HG03175 (cell line): Measurements from ENCODE around the gene CFAP57.
A peak's percentile ranks its signal among the peaks of the same experiment; 100 is the strongest.
"Not testable (repeated sequence)": the region's sequence is repeated elsewhere in the genome, so short reads cannot be mapped to it uniquely, and the experiment has no call there.

Experiments used
- ATAC-seq: cut with Tn5 transposase; IDR thresholded peaks from one replicate; pipeline ENCODE4 v1.9.1; 2021; ENCODE audit warnings: mild to moderate bottlenecking, moderate library complexity; ENCODE audit not compliant: unreplicated experiment

The CFAP57 gene

GRCh38 chr1:43171876-43172526 is at the start of gene CFAP57, which contains the start of gene EBNA1BP2:
Gene CFAP57 (plus strand): TSS chr1:43172330. CDS start chr1:43172754, 424 bp downstream.
Gene EBNA1BP2 (minus strand): TSS chr1:43172290. CDS start chr1:43172118, 172 bp downstream.
- peak; percentile 92 for ATAC-seq

- no peak for ATAC-seq
Measured at GRCh38 chr1:43123031-43123430, 49.1 kb upstream of the CFAP57 start.

- ATAC-seq = no peak
Measured at GRCh38 chr1:43128816-43129215, 43.3 kb upstream of the CFAP57 start.

DNA sequence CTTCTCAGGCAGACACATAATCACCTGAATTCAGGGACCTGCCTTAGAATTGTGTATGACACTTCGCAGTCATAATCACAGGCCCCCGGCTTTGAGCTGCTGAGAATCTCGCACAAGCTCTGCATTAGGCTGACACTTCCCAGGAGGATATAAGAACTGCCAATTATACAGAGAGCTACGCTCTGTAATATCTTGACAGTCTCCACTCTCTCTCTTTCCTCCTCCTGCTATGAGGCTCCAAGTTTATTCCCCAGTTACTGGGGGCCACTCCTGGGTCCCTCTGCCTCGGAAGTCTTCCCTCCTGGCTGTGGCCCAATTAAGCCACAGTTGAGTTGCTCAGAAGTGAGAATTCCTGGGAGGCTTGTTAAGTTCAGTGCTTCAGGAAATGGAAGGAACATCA is 42.7 kb upstream of the CFAP57 start:
- ATAC-seq = no peak

GRCh38 chr1:43134068-43134467 is 38.1 kb upstream of the CFAP57 start:
- ATAC-seq = no peak

DNA sequence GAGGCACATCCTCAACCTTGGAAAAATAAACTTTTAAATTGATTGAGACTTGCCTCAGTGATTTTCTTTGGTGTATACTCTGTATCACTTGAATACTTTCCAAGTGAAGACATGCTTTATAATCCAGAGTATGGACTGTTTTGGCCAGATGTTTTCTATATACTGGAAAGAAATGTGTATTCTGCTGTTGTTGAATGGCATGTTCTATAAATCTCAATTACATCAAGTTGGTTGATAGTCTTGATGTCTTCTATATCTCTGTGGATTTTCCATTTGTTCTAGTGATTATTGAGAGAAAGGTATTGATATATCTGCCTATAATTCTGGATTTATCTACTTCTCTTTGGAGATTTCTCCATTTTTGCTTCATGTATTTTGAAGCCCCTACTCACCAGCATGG is 37.5 kb upstream of the CFAP57 start:
- ATAC-seq = no peak

- no peak for ATAC-seq
Measured at GRCh38 chr1:43135857-43136781, 36.0 kb upstream of the CFAP57 start.

DNA sequence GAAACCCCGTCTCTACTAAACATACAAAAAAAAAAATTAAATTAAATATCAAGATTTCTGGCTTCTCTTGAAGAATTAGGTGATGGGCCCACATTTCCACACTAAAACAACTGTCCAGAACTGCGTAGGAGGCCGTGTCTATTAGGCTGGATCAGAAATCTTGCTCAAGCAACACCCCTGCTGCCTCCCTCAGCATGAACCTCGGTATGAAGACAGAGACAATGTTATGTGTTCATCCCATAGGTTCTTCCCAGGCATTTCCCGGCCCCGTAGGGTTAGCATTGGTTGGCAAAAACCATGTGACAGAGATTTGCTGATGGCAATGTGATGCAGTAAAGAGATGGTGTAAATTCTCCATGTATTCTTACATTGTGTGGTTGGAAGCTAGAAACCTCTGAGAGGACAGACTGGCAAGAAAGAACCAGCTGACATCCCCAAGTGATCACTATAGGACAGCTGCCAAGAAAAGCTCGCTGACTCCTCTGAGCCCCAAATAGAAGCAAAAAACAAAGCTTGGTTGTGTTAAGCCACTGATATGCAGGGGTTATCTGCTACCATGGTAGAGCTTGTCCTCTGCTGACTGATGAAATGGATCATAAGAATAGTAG is 34.6 kb upstream of the CFAP57 start:
- no peak for ATAC-seq

DNA sequence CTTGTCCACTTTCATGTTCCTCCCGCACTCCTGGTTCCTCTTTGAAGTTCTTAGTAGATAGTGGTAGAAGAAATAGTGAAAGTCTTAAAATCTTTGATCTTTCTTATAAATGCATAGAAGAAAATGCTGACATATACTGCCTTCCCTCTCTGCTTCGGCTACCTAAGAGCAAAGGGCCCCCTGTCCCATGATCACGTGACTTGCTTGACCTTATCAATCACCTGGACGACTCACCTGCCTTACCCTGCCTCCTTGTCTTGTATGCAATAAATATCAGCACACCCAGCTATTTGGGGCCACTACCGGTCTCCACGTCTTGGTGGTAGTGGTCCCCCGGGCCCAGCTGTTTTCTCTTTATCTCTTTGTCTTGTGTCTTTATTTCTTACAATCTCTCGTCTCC is 32.8 kb upstream of the CFAP57 start:
- not testable (repeated sequence) for ATAC-seq

- no peak for ATAC-seq
Measured at GRCh38 chr1:43140010-43140409, 32.1 kb upstream of the CFAP57 start.

- no peak for ATAC-seq
Measured at GRCh38 chr1:43140583-43140982, 31.5 kb upstream of the CFAP57 start.

- no peak for ATAC-seq
Measured at GRCh38 chr1:43143441-43143888, 28.7 kb upstream of the CFAP57 start.

GRCh38 chr1:43144237-43144636 is 27.9 kb upstream of the CFAP57 start:
- no peak for ATAC-seq

GRCh38 chr1:43147625-43148327 is 24.4 kb upstream of the CFAP57 start:
- no peak for ATAC-seq

GRCh38 chr1:43149889-43150288 is 22.2 kb upstream of the CFAP57 start:
- no peak for ATAC-seq

DNA sequence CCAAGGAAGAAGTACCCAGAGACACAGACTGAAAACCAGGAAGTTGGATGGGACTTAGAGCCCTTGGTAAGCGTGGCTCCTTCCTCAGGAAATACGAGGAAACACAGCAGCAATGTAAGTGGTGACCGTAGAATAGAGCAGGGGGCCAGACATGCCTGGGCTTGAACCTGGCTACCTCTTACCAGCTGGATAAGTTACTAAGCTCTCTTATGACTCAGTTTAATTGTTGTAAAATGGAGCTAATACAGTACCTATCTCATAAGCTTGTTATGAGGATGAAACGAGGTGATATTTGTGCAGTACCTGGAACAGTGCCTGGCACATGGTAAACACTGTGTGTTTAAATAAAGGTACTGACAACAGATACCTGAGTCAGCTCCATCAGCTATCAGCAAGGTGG is 19.3 kb upstream of the CFAP57 start:
- ATAC-seq = no peak

GRCh38 chr1:43153443-43153842 is 18.7 kb upstream of the CFAP57 start:
- no peak for ATAC-seq

- no peak for ATAC-seq
Measured at GRCh38 chr1:43156026-43156425, 16.1 kb upstream of the CFAP57 start.

DNA sequence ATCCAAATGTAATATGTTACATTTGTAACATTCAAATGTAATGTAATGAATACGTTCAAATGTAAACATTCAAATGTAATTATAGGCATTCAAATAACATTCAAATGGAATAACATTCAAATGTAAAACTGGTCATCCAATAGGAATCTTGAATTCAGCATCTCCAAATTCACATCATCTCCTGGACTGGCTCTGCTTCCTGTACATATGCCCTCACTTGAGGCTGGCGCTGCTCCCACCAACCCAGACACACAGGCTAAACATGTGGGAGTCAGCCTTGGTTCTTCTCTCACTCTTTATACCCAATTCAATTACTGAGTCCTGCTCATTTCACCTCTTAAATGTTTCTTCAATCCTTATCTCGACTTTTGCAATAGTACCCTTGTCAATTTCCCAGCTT is 7.0 kb upstream of the CFAP57 start:
- no peak for ATAC-seq

DNA sequence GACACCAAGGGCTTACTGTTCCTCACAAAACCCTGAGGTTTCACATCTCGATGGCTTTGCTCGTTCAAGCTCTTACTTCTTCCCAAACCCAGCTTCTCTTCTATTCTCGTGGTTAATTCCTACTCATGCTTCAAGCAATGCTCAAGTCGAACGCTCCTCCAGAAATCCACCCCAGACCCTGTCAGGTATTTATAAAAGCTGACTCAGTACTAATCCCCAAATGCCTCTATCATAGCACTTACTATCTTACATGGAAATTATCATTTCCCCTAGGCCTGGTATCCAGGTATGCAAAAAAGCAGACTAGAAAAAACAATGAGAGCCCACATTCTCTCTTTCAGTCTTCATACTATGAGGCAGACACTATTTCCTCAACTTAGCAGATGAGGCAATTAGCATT is 6.4 kb upstream of the CFAP57 start:
- ATAC-seq = no peak

DNA sequence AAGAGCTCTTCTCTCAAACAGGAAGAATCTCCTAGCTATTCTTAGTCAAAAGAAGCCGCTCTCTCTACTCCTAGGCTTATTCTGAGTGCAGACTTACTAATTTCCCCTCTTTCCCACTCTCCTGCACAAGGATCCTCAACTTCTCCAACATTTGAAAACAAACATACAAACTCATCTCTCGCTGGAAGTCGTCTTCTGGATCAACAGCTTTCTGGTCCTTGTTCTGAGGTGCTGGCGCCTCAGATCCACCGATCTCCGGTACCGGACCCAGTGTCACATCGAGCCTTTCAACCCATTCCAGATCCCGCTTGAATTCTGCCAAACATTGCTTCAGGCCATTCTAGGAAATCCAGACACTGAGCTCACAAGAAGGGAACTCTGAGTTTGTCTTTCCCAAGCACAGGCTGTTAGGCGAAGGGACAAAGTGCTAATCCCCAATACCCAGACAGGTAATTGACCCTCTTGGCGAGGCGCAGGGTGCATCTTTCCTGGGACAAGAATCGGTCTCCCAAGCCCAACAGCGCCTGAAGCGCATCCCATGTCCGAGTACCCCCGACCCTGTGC is 736 bp upstream of the CFAP57 start:
- ATAC-seq = peak; percentile 15
